Naive B cell (primary cell): ENCODE results near the gene HSD17B1. TPM values are rescaled to one million over a fixed set of nuclear protein-coding genes. Genes with fewer than 3 reads are reported as not detected.
"Not testable (repeated sequence)": the region's sequence is repeated elsewhere in the genome, so short reads cannot be mapped to it uniquely, and the experiment has no call there.

ENCODE experiments used
- ATAC-seq, 2 donors: fragments of 150-1000 bp; cut with Tn5 transposase; 2 replicates each; pipeline ENCODE4 v1.10.0; 2021; ENCODE audit warnings: low read depth in 2 of 2, mild to moderate bottlenecking in 2 of 2, moderate library complexity in 2 of 2
- DNase-seq: peaks from one replicate; pipeline ENCODE4 v3.0.0; 2022
- H3K27ac Mint-ChIP-seq, 6 donors: one replicate each; pipeline ENCODE4 v1.8.0; 2020 to 2022; ENCODE audit warnings: mild to moderate bottlenecking in 6 of 6, mixed read lengths in 6 of 6, moderate library complexity in 5 of 6, inconsistent platforms in 2 of 6
- H3K27me3 Mint-ChIP-seq, 3 donors: one replicate each; pipeline ENCODE4 v1.8.0; 2021 to 2022; ENCODE audit warnings: mixed read lengths in 3 of 3, mild to moderate bottlenecking in 1 of 3
- H3K36me3 Mint-ChIP-seq, 2 donors: one replicate each; pipeline ENCODE4 v1.8.0; 2020 to 2022; ENCODE audit warnings: mixed read lengths in 2 of 2, inconsistent platforms in 1 of 2, mild to moderate bottlenecking in 1 of 2
- H3K4me1 Mint-ChIP-seq, 3 donors: one replicate each; pipeline ENCODE4 v1.8.0; 2020 to 2022; ENCODE audit warnings: mixed read lengths in 3 of 3, inconsistent platforms in 1 of 3, mild to moderate bottlenecking in 1 of 3, moderate library complexity in 1 of 3
- H3K4me3 Mint-ChIP-seq, 8 donors: one replicate each; pipeline ENCODE4 v1.8.0; 2020 to 2022; ENCODE audit warnings: mild to moderate bottlenecking in 8 of 8, mixed read lengths in 8 of 8, moderate library complexity in 8 of 8, inconsistent platforms in 2 of 8
- H3K9me3 Mint-ChIP-seq, 7 donors: one replicate each; pipeline ENCODE4 v1.8.0; 2020 to 2022; ENCODE audit warnings: mixed read lengths in 7 of 7, mild to moderate bottlenecking in 5 of 7, inconsistent platforms in 2 of 7, moderate library complexity in 1 of 7
- polyA plus RNA-seq, 6 donors: library from polyadenylated mRNA; unstranded; fragments of 300-500 nt; fragmentation: Illumina TruSeq; gene quantifications; one replicate each; pipeline ENCODE4 v1.2.3, GENCODE V29; 2021; ENCODE audit warnings: low read depth in 6 of 6

HSD17B1 gene
- 1 to 10 TPM in 2 of 6 donors, under 1 TPM in 3, not detected in 1; 0.55 to 1.6 (median 0.90) TPM for polyA plus RNA-seq

DNA sequence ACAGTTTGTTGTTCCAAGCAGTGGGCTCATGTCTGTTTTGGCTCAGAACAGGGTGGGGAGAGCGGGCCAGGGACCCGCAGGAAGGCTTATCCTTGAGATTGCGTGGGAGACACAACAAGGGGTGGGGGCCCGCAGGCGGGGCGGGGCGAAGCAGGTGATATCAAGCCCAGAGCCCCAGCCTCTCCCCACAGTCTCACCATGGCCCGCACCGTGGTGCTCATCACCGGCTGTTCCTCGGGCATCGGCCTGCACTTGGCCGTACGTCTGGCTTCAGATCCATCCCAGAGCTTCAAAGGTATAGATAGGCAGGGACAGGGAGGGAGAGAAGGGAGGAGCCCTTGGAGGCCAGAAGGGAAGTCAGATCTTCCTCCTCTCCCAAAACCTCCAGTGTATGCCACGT, at the start of gene HSD17B1:
TSS of gene HSD17B1 (plus strand) at position 188 of the 400 bp plus-strand sequence. CDS start at position 199, 11 bp downstream.
- H3K27ac Mint-ChIP-seq, result peak within 1 kb of the TSS in 5 of 6 donors; percentile 78 to 99 (median 95)
- peak within 1 kb of the TSS; percentile 94 to 97 (median 96) for H3K4me3 Mint-ChIP-seq
- not testable (repeated sequence) for ATAC-seq, H3K36me3 Mint-ChIP-seq, H3K27me3 Mint-ChIP-seq, H3K9me3 Mint-ChIP-seq, DNase-seq
- H3K4me1 Mint-ChIP-seq, result peaks cover 25 to 64% (median 43%) of the 10 kb centered on the region in 3 donors

DNA sequence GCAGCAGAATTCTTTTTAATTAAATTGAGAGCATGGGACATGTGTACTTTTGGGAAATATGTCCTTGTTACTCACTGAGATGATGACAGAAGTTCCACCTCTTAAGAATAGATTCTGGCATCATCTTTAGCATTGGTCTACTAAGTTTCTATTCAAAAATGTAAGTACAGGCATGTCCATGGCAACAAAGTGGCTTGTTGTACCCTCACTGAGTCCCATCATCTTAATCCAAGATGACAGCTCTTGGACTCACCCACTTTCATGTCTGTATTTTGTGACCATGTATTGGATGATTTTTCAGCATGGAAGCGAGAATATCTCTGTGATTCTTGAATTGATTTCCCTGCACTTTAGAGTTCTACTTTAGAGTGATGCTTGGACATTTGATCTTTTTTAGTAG, 49.8 kb upstream of the HSD17B1 start:
- H3K4me3 Mint-ChIP-seq, result no peak overlapping the region
- H3K4me1 Mint-ChIP-seq, result no peaks in the 10 kb centered on the region
- peak overlapping the region in 2 of 6 donors; percentile 75 to 85 for H3K27ac Mint-ChIP-seq
- no peaks in the 10 kb centered on the region for H3K27me3 Mint-ChIP-seq
- H3K36me3 Mint-ChIP-seq, result peaks cover 21 to 30% of the 10 kb centered on the region in 2 donors
- ATAC-seq (no peak), DNase-seq (no peak)
- H3K9me3 Mint-ChIP-seq, result no peaks in the 10 kb centered on the region

- DNase-seq (no peak), ATAC-seq (no peak)
- Mint-ChIP-seq H3K27ac (no peak overlapping the region), H3K4me3 (no peak overlapping the region), H3K27me3 (no peaks in the 10 kb centered on the region), H3K4me1 (peaks cover 12 to 24% (median 17%) of the 10 kb centered on the region in 3 donors), H3K36me3 (peaks cover 20 to 31% of the 10 kb centered on the region in 2 donors), H3K9me3 (no peaks in the 10 kb centered on the region)
These were observed 45.1 kb upstream of the HSD17B1 start for GRCh38 chr17:42507671-42508070.

DNA sequence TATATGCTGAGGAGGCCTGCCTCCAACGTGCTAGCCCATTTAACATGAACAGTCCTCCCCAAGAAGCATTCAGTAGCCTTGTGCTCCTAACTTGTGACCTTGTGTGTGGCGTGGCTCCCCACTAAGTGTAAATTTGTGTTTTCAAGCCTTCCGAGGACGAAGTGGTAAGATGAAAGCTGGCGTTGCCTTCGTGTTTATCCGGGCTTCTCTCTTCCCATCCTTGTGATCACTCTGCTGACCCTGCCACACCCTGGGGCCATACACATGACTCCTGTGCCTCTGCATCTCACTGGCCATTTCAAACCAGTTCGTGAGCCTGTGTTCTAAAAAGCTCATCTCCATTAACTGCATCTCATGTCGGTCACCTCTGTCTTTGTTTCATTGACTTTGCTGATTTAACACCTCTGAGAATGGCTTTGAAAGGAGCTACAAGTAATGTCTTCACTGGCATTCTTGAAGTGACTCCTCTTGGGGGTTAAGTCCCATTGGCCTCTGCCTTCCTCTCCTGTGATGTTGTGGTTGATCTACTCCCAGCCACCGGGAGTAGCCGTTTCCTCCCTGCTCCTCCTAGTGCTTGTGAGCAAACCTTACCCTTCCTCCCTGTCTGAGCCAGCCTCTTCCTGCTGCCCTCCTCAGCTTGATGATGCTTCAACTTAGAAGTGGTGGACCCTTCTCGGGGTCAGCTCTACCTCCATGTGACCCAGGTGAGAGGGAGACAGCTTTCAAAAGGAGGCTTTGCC, 44.1 kb upstream of the HSD17B1 start:
- ATAC-seq (no peak), DNase-seq (no peak)
- H3K4me1 Mint-ChIP-seq, result peaks cover 12 to 24% (median 17%) of the 10 kb centered on the region in 3 donors
- H3K27ac Mint-ChIP-seq, result peak overlapping the region in 1 of 6 donors; percentile 35
- no peak overlapping the region for H3K4me3 Mint-ChIP-seq
- H3K36me3 Mint-ChIP-seq, result peaks cover 17 to 28% of the 10 kb centered on the region in 2 donors
- no peaks in the 10 kb centered on the region for H3K9me3 Mint-ChIP-seq
- no peaks in the 10 kb centered on the region for H3K27me3 Mint-ChIP-seq

DNA sequence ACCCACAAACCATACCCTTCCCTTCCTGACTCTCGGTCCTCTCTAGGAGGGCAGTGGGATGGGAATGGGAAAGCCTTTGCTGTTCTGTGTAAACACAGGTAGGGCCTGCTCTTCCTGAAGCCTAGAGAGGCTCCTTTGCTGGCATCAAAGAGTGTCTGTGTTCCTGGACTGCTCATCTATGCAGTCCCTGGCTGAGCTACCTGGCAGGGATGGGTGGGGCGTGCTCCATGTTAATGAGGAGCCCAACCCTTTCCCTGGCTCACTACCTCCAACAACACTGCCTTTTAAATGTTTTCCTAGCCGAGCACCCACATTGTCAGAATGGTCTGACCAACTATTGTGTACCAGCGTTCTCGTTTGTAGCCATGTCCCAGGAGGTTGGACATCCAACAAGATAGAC, 43.3 kb upstream of the HSD17B1 start:
- Mint-ChIP-seq H3K4me1 (peaks cover 12 to 28% (median 17%) of the 10 kb centered on the region in 3 donors), H3K27ac (peak overlapping the region in 4 of 6 donors; percentile 5 to 75 (median 42)), H3K36me3 (peaks cover 13 to 22% of the 10 kb centered on the region in 2 donors), H3K4me3 (peak overlapping the region in 2 of 8 donors; percentile 3 to 35), H3K27me3 (no peaks in the 10 kb centered on the region), H3K9me3 (no peaks in the 10 kb centered on the region)
- ATAC-seq (no peak), DNase-seq (no peak)

- Mint-ChIP-seq H3K4me3 (peak overlapping the region in 1 of 8 donors; percentile 47), H3K27ac (peak overlapping the region in 2 of 6 donors; percentile 20 to 27), H3K9me3 (no peaks in the 10 kb centered on the region), H3K36me3 (peaks cover 13 to 20% of the 10 kb centered on the region in 2 donors), H3K4me1 (peaks cover 12 to 28% (median 17%) of the 10 kb centered on the region in 3 donors), H3K27me3 (no peaks in the 10 kb centered on the region)
- ATAC-seq, result no peak
- no peak for DNase-seq
These were observed 42.9 kb upstream of the HSD17B1 start for GRCh38 chr17:42509841-42510240.

GRCh38 chr17:42512246-42512645, 40.5 kb upstream of the HSD17B1 start:
- Mint-ChIP-seq H3K9me3 (no peaks in the 10 kb centered on the region), H3K4me3 (peak overlapping the region in 1 of 8 donors; percentile 53), H3K27ac (peak overlapping the region in 5 of 6 donors; percentile 19 to 94 (median 77)), H3K36me3 (peaks cover 8 to 20% of the 10 kb centered on the region in 2 donors), H3K27me3 (no peaks in the 10 kb centered on the region), H3K4me1 (peaks cover 12 to 38% (median 17%) of the 10 kb centered on the region in 3 donors)
- ATAC-seq (no peak), DNase-seq (no peak)

DNA sequence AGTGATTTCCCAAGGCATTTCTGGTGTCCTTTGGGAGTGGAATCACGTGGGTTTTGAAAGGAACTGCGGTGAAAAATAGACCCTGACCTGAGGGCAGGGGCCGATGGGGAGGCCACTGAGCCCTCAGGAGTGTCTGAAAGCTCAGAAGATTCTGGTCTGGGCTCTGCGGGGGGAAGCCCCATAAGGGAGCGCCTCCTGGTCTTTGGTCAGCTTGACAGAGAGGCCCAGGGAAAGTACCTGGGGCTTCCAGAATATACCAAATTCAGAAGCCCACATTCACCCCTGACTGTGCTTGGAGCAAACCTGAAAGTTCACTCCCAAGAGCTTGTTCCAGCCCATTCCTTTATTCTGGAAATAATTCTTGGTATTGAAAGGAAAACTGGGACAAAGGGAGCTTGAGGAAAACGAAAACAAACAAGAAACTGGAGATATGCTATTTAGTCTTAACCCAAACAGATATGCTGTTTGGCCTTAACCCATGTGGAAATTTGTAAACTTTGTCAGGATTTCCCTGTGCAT, 39.9 kb upstream of the HSD17B1 start:
- Mint-ChIP-seq H3K4me1 (peaks cover 16 to 43% (median 21%) of the 10 kb centered on the region in 3 donors), H3K27ac (no peak overlapping the region), H3K9me3 (no peaks in the 10 kb centered on the region), H3K4me3 (no peak overlapping the region), H3K27me3 (no peaks in the 10 kb centered on the region), H3K36me3 (peaks cover 8 to 16% of the 10 kb centered on the region in 2 donors)
- DNase-seq, result no peak
- ATAC-seq, result no peak

DNA sequence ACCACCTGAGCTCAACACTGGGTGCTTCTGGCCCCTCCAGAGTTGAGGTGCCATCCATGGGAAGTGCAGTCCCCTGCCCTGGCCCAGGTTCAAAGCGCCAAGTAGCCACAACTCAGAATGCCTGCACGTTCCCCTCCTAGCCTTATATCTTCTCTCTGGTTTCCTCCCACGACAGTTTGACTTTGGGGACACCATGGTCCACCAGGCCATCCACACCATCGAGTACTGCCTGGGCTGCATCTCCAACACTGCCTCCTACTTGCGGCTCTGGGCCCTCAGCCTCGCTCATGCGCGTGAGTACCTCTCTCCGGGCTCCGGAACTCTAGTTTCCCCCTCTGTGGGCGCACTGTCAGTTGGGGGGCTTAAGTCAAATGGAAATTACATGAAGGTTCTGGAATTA, 39.0 kb upstream of the HSD17B1 start:
- Mint-ChIP-seq H3K36me3 (peaks cover 4 to 7% of the 10 kb centered on the region in 2 donors), H3K27ac (no peak overlapping the region), H3K4me3 (no peak overlapping the region), H3K4me1 (peaks cover 19 to 45% (median 21%) of the 10 kb centered on the region in 3 donors), H3K9me3 (no peaks in the 10 kb centered on the region), H3K27me3 (no peaks in the 10 kb centered on the region)
- ATAC-seq (no peak), DNase-seq (no peak)

GRCh38 chr17:42514279-42514678, 38.4 kb upstream of the HSD17B1 start:
- H3K27me3 Mint-ChIP-seq, result no peaks in the 10 kb centered on the region
- H3K9me3 Mint-ChIP-seq, result no peaks in the 10 kb centered on the region
- ATAC-seq, result no peak
- no peak for DNase-seq
- H3K4me3 Mint-ChIP-seq, result no peak overlapping the region
- peak overlapping the region in 2 of 6 donors; percentile 17 to 33 for H3K27ac Mint-ChIP-seq
- H3K4me1 Mint-ChIP-seq, result peaks cover 16 to 41% (median 16%) of the 10 kb centered on the region in 3 donors
- H3K36me3 Mint-ChIP-seq, result peaks cover 0 to under 1% of the 10 kb centered on the region in 2 donors

DNA sequence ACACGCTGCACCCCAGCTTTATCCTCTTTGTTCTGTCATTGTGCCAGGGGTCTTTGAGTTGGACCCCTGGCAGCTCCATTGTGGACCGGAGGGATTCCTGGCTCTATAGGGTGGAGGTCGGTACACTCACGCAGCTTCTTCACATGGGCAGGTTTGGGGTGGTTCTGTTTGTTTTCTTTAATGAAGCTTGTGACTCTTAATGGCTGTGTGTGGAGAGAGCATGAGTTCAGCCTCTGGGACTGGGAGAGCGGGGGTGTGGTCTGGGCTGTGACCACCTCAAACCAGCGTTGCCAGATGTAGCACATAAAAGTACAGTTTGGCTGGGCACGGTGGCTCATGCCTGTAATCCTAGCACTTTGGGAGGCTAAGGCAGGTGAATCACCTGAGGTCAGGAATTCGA, 37.9 kb upstream of the HSD17B1 start:
- DNase-seq, result no peak
- ATAC-seq, result no peak
- Mint-ChIP-seq H3K27ac (peak overlapping the region in 5 of 6 donors; percentile 17 to 86 (median 33)), H3K9me3 (no peaks in the 10 kb centered on the region), H3K36me3 (no peaks in the 10 kb centered on the region), H3K4me1 (peaks cover 10 to 35% (median 12%) of the 10 kb centered on the region in 3 donors), H3K4me3 (no peak overlapping the region), H3K27me3 (no peaks in the 10 kb centered on the region)

- no peaks in the 10 kb centered on the region for H3K9me3 Mint-ChIP-seq
- peak; percentile 77 for DNase-seq
- no peak overlapping the region for H3K27ac Mint-ChIP-seq
- H3K27me3 Mint-ChIP-seq, result no peaks in the 10 kb centered on the region
- ATAC-seq, result peak; percentile 92 to 96
- peaks cover 11 to 31% (median 14%) of the 10 kb centered on the region in 3 donors for H3K4me1 Mint-ChIP-seq
- no peak overlapping the region for H3K4me3 Mint-ChIP-seq
- H3K36me3 Mint-ChIP-seq, result peaks cover 0 to 15% of the 10 kb centered on the region in 2 donors
These were observed 35.2 kb upstream of the HSD17B1 start for GRCh38 chr17:42517516-42517915.

DNA sequence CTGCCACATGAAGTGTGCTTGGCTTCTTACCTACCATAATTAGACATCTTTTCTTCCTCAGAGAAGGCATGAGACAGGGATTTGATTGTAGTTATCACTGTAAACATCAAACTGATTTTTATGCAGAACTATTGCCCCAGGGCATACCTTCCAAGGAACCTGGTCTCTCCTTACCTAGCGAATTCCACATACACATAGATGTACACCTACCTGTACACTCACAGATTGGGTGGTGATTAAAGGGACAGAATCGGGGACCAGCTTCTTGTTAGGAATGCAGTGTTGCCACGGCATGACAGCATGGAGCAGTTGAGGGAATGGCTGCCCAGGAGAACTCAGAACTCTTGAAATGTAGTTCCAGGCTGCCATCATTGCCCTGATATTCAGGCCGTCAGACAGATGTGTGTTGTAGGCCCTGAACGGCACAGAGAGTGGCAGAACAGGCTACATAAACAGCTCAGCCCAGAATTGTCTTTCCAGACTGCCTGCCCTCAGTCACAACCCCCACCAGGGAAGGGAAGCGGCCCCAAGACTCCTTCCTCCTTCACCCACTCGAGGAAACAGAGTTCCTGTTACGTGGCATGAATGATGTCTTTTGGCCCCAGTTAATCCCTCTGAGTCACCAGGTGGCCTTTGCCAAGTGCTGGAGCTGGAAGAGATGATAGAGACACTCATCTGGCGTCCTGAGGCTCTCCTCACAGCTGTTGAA, 34.5 kb upstream of the HSD17B1 start:
- H3K36me3 Mint-ChIP-seq, result peaks cover 0 to 18% of the 10 kb centered on the region in 2 donors
- no peak for DNase-seq
- no peak for ATAC-seq
- H3K27ac Mint-ChIP-seq, result no peak overlapping the region
- H3K4me3 Mint-ChIP-seq, result no peak overlapping the region
- peaks cover 11 to 31% (median 14%) of the 10 kb centered on the region in 3 donors for H3K4me1 Mint-ChIP-seq
- H3K9me3 Mint-ChIP-seq, result no peaks in the 10 kb centered on the region
- H3K27me3 Mint-ChIP-seq, result no peaks in the 10 kb centered on the region
